ENCODE results near the gene SPAG9.

Gene SPAG9

DNA sequence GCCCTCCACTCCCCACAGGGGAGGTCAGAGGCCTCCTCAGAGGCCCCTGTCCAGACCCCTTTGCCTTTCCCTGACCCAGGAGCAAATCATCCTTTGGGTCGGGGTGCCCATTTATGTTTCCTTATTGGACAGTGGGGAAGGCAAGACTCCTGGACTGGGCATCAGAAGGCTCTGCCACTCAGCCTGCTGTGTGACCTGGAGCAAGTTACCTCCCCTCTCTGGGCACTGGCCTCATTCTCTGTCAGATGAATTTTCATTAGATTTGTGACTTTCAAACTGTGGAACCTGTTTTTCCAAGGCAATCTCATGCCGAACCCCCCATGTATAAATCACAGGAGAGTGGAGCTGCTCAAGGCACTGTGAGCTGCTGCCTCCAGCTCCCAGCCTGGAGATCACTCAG, 207.5 kb downstream of the SPAG9 start:
- DNase-seq, result no peak
